GM10266 (cell line): ENCODE data around the gene YY2.

Experiments used
- DNase-seq: peaks from one replicate; pipeline ENCODE4 v3.0.0; 2012; ENCODE audit errors: extremely low spot score
- CTCF ChIP-seq: IDR thresholded peaks from 2 replicates; pipeline ENCODE4 v1.5.1; 2012; ENCODE audit warnings: mild to moderate bottlenecking, low read depth; ENCODE audit not compliant: control insufficient read depth, insufficient read depth; ENCODE audit errors: missing control alignments

Gene YY2

GRCh38 chrX:21905953-21906352, 50.2 kb downstream of the YY2 start:
- no peak for TF ChIP-seq CTCF

GRCh38 chrX:21907260-21907659, 51.5 kb downstream of the YY2 start:
- no peak for DNase-seq
- no peak for TF ChIP-seq CTCF

More at GRCh38 chrX:21905953-21906352, 50.2 kb downstream of the YY2 start:
- no peak for DNase-seq
